ENCODE data around the gene C14orf132. TPM values are rescaled to one million over a fixed set of nuclear protein-coding genes. Genes with fewer than 3 reads are reported as not detected.

Gene C14orf132
- total RNA-seq, 2 donors from 2014 or later, result 23.0 to 37.5 TPM

DNA sequence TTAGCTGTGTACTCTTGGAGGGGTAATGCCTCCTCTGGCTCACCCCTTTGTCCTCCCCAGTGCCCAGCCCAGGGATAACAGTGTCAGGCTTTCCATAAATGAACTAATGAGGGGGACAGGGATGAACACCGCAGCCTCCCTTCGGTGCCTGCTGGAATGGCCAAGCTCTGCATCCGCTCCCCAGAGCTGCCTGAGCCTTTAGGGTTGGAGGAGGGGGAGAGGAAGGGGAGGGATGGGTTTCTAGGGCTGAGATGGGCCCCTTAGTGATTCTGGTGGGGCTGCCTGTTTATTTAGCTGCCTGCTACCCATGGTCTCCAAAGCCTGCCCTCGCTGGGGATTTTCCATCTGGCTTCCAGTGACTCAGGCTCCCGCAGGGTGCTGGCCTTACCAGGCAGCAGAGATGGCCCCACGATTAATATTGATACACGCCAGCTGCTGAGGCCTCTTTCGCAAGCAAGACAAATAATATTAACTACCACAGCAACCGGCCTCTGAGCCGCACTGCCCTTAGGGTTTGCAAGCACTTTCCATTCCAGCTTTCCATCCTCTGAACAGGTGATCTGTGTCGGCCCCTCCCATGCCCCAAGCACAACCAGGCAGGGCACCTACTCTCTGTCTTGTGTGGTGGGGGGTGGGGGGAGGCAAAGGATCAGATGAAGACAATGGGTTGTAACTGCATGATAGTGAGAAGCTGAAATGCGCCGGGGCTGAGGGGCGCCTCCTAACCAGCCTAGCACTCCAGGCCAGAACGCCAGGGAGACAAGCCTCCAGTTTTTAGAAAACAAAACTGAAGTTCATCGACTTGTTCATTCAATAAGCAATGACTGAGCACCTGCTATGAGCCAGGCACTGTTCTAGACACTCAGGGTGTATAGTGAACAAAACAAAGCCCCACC, 56.7 kb downstream of the C14orf132 start:
- ATAC-seq (ENCODE audit: insufficient number of reproducible peaks, low FRiP score, low read depth), result no peak
- H3K4me3 ChIP-seq, result no peak overlapping the region

DNA sequence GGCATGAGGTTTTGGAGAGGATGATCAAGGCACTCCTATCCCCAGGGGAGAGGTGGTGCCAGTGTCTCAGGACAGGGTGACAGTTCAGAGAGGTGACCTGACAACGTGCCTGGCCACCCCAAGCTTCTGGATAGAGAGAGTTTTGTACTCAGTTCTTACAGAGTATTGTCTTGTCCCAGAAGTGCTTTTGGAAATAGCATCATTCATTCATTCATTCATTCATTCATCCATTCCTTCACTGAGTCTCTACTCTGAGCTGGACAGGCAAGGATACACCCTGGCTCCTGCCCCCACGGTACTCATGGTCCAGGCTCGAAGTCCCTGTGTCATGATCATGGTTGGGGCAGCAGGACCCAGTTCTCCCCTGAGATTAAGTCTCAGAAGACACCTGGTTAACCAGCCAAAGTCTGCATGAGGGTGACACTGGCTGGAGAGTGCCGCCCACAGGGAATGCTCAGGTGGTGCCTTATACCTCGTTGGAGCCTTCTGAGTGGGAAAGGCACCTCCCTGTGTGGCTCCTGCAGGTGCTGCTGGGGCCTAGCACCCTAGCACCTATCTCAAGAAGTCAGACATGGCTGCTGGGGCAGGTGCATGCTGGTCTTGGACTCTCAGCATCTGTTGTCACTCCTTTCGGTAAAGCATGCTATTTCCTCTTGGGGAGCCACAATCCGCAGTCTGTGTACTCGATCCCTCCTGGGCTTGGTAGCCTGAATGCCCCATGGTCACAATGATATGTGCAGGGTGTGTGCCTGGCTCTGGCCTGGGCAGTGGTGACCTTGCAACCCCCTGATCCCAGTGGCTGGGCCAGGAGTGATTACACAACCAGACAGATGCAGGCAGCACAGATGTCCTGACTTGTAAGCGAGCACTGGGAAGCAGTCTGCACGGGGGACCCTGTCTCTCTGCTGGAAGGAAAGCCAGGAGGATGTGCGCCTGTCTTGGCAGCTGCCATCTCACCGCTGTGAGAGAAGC, 57.8 kb downstream of the C14orf132 start:
- ATAC-seq (ENCODE audit: insufficient number of reproducible peaks, low FRiP score, low read depth) (no peak), DNase-seq (ENCODE audit: low spot score) (no peak)
- no peak for TF ChIP-seq CTCF (IDR thresholded peaks at IDR 0.05)
- Histone ChIP-seq H3K4me3 (no peak overlapping the region), H3K36me3 (no peaks in the 10 kb centered on the region), H3K27ac (no peak overlapping the region), H3K4me1 (ENCODE audit: control insufficient read depth in 1 of 2, low read depth in 2 of 2) (no peaks in the 10 kb centered on the region), H3K9me3 (no peaks in the 10 kb centered on the region), H3K27me3 (replicated peaks; ENCODE audit: insufficient read depth) (no peaks in the 10 kb centered on the region)

More for the DNA sequence above, 56.7 kb downstream of the C14orf132 start:
- Histone ChIP-seq H3K27ac (no peak overlapping the region), H3K36me3 (no peaks in the 10 kb centered on the region), H3K4me1 (ENCODE audit: control insufficient read depth in 1 of 2, low read depth in 2 of 2) (peaks cover 0 to 2% of the 10 kb centered on the region in 2 donors), H3K27me3 (replicated peaks; ENCODE audit: insufficient read depth) (no peaks in the 10 kb centered on the region), H3K9me3 (no peaks in the 10 kb centered on the region)
- DNase-seq (ENCODE audit: low spot score), result no peak
- no peak for TF ChIP-seq CTCF (IDR thresholded peaks at IDR 0.05)

- ATAC-seq (ENCODE audit: insufficient number of reproducible peaks, low FRiP score, low read depth) (no peak), DNase-seq (ENCODE audit: low spot score) (no peak)
- no peak overlapping the region for H3K4me3 ChIP-seq
- H3K36me3 ChIP-seq, result no peaks in the 10 kb centered on the region
- TF ChIP-seq CTCF (IDR thresholded peaks at IDR 0.05), result no peak
- no peak overlapping the region for H3K27ac ChIP-seq
- no peaks in the 10 kb centered on the region for H3K4me1 ChIP-seq (ENCODE audit: control insufficient read depth in 1 of 2, low read depth in 2 of 2)
- H3K9me3 ChIP-seq, result no peaks in the 10 kb centered on the region
- no peaks in the 10 kb centered on the region for H3K27me3 ChIP-seq (replicated peaks; ENCODE audit: insufficient read depth)
Observed at GRCh38 chr14:96097752-96098151, 58.6 kb downstream of the C14orf132 start.

DNA sequence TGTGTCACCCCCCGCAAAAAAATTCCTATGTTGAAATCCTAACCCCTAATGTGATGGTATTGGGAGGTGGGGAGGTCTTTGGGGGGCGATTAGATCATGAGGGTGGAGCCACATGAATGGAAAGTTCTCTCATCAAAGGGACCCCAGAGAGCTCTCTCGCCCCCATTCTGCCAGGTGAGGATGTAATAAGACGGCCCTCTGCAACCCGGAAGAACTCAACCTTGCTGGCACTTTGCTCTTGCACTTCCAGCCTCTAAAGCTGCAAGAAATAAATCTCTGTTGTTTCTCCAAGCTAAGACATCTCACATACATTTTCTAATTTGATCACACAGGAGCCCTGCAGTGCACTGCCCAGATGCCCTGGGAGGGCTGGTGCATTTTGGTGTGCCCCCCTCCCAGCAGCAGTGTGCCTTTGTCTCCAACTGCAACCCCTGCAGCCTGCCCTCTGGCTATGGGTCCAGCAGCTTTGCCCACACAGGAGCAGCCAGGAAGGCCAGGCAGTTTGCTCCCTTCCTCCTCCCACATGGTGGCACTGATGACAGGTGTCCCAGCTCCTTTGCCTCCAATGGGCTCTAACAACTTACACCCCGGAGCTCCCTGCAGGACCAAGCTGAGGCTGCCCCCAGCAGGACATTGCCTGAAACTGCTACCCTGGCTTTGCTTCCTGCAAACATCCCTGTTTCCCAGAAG, 59.3 kb downstream of the C14orf132 start:
- no peaks in the 10 kb centered on the region for H3K27me3 ChIP-seq (replicated peaks; ENCODE audit: insufficient read depth)
- ATAC-seq (ENCODE audit: insufficient number of reproducible peaks, low FRiP score, low read depth), result no peak
- H3K36me3 ChIP-seq, result no peaks in the 10 kb centered on the region
- no peak overlapping the region for H3K4me3 ChIP-seq
- peak; percentile 51 for TF ChIP-seq CTCF (IDR thresholded peaks at IDR 0.05)
- H3K4me1 ChIP-seq (ENCODE audit: control insufficient read depth in 1 of 2, low read depth in 2 of 2), result no peaks in the 10 kb centered on the region
- DNase-seq (ENCODE audit: low spot score), result no peak
- no peaks in the 10 kb centered on the region for H3K9me3 ChIP-seq
- no peak overlapping the region for H3K27ac ChIP-seq
